22Rv1 (cell line): Measurements from ENCODE around the gene TRIO.

Experiments used
- CTCF ChIP-seq: fragments of 450-650 bp; IDR thresholded peaks from 2 replicates; pipeline ENCODE4 v1.5.1; 2017; ENCODE audit warnings: mild to moderate bottlenecking
- ZFX ChIP-seq: fragments of 450-650 bp; IDR thresholded peaks from 2 replicates; pipeline ENCODE4 v1.6.1; 2017; ENCODE audit warnings: antibody characterized with exemption, borderline replicate concordance

GRCh38 chr5:14367364-14367763, 224.2 kb downstream of the TRIO start:
- TF ChIP-seq CTCF (no peak), ZFX (no peak)
